H1 (cell line): ENCODE results near the gene ARHGAP26. TPM values are rescaled to one million over a fixed set of nuclear protein-coding genes. Genes with fewer than 3 reads are reported as not detected.

Experiments used
- CTCF ChIA-PET: fragments of 300-600 bp; sonication (Branson Sonifier 250); formaldehyde crosslinking; loops from one replicate; lab custom pipeline; 2021; ENCODE audit not compliant: partially characterized antibody; lab: Charles Lee
- POLR2A ChIA-PET: fragments of 300-600 bp; sonication (Branson Sonifier 250); formaldehyde crosslinking; loops from one replicate; lab custom pipeline; 2021; ENCODE audit warnings: inconsistent platforms; ENCODE audit not compliant: partially characterized antibody; lab: Charles Lee
- DNase-seq, 2 experiments: peaks; one replicate each; pipeline versions ENCODE4 v3.0.0 to v3.0.0-alpha.2; 2010 to 2022; ENCODE audit warnings: low spot score in 2 of 2, low read depth in 1 of 2, mixed read lengths in 1 of 2
- FAIRE-seq: peaks from 2 replicates; lab custom pipeline; 2011; peaks lifted over from hg19 to GRCh38; lab: Jason Lieb, UNC
- H2AFZ ChIP-seq: 2 replicates; pipeline ENCODE4 v1.8.1; 2012; ENCODE audit warnings: low read length, inconsistent platforms
- H2AK5ac ChIP-seq: 2 replicates; pipeline ENCODE4 v1.6.1; 2013; ENCODE audit warnings: low read depth, low read length
- H2BK120ac ChIP-seq: replicated peaks from 2 replicates; pipeline ENCODE3; 2013; ENCODE audit warnings: low read depth, low read length, inconsistent platforms
- H2BK12ac ChIP-seq: 2 replicates; pipeline ENCODE4 v1.6.1; 2013; ENCODE audit warnings: low read depth, low read length
- H2BK15ac ChIP-seq: 2 replicates; pipeline ENCODE4 v1.6.1; 2013; ENCODE audit warnings: low read length
- H2BK20ac ChIP-seq: 2 replicates; pipeline ENCODE4 v1.6.1; 2013; ENCODE audit warnings: low read length
- H2BK5ac ChIP-seq: 2 replicates; pipeline ENCODE4 v1.6.1; 2013; ENCODE audit warnings: low read depth, low read length
- H3K14ac ChIP-seq: 2 replicates; pipeline ENCODE4 v1.6.1; 2013; ENCODE audit warnings: inconsistent platforms; ENCODE audit not compliant: insufficient read length
- H3K18ac ChIP-seq: 2 replicates; pipeline ENCODE4 v1.6.1; 2013; ENCODE audit warnings: low read length; ENCODE audit errors: extremely low read depth
- H3K23ac ChIP-seq: 2 replicates; pipeline ENCODE4 v1.6.1; 2013; ENCODE audit warnings: inconsistent platforms; ENCODE audit not compliant: insufficient read length
- H3K23me2 ChIP-seq: 2 replicates; pipeline ENCODE4 v1.6.1; 2013; ENCODE audit warnings: low read depth, low read length
- H3K27ac ChIP-seq: 2 replicates; pipeline ENCODE4 v1.6.1; 2011; ENCODE audit warnings: low read depth, low read length, inconsistent platforms
- H3K27me3 ChIP-seq, 4 experiments: replicated peaks in 1 of 4; 1 replicate in 1 of 4; 2 replicates in 3 of 4; pipeline versions ENCODE4 v1.6.1 to v1.8.1; 2011 to 2013; ENCODE audit warnings: low read length in 3 of 4, mild to moderate bottlenecking in 3 of 4, inconsistent platforms in 2 of 4, mixed read lengths in 2 of 4, moderate library complexity in 1 of 4; ENCODE audit not compliant: control insufficient read depth in 3 of 4, insufficient read depth in 3 of 4; ENCODE audit errors: extremely low read depth in 1 of 4
- H3K36me3 ChIP-seq, 4 experiments: 2 replicates each; pipeline versions ENCODE4 v1.6.1 to v1.8.1; 2011 to 2013; ENCODE audit warnings: mild to moderate bottlenecking in 4 of 4, low read length in 3 of 4, moderate library complexity in 2 of 4, control low read depth in 1 of 4, inconsistent platforms in 1 of 4; ENCODE audit not compliant: insufficient read depth in 4 of 4, control insufficient read depth in 2 of 4
- H3K4ac ChIP-seq: replicated peaks from 2 replicates; pipeline ENCODE3; 2013; ENCODE audit warnings: low read length, low read depth, mixed read lengths, inconsistent platforms; ENCODE audit not compliant: insufficient read length
- H3K4me1 ChIP-seq, 4 experiments: replicated peaks in 1 of 4; 1 replicate in 1 of 4; 2 replicates in 3 of 4; pipeline versions ENCODE4 v1.6.1 to v1.8.1; 2011 to 2013; ENCODE audit warnings: low read length in 3 of 4, inconsistent platforms in 2 of 4, mixed read lengths in 1 of 4; ENCODE audit not compliant: insufficient read depth in 4 of 4, control insufficient read depth in 3 of 4
- H3K4me2 ChIP-seq, 2 experiments: 2 replicates each; pipeline versions ENCODE4 v1.6.1 to v1.8.1; 2011 to 2013; ENCODE audit warnings: low read depth in 2 of 2, low read length in 2 of 2, control low read depth in 1 of 2, inconsistent platforms in 1 of 2, mild to moderate bottlenecking in 1 of 2; ENCODE audit not compliant: insufficient read depth in 1 of 2
- H3K4me3 ChIP-seq, 4 experiments: fragments of 200-600, 300-600 bp in 1 of 4; sonication (generic), shearing (Covaris generic), sonication (Bioruptor Twin) in 1 of 4; 2 replicates each; pipeline versions ENCODE4 v1.5.1 to v1.8.1; 2011 to 2016; ENCODE audit warnings: low read length in 4 of 4, low read depth in 3 of 4, control low read depth in 2 of 4, inconsistent platforms in 2 of 4, mild to moderate bottlenecking in 2 of 4, mixed read lengths in 1 of 4, moderate library complexity in 1 of 4; ENCODE audit not compliant: insufficient read depth in 2 of 4; ENCODE audit errors: extremely low read depth in 1 of 4
- H3K56ac ChIP-seq: replicated peaks from 2 replicates; pipeline ENCODE3; 2013; ENCODE audit warnings: low read depth, mild to moderate bottlenecking, mixed read lengths, low read length, inconsistent platforms; ENCODE audit not compliant: insufficient read length
- H3K79me1 ChIP-seq: 2 replicates; pipeline ENCODE4 v1.6.1; 2013; ENCODE audit warnings: low read depth, low read length, control low read depth
- H3K79me2 ChIP-seq, 2 experiments: 2 replicates each; pipeline versions ENCODE4 v1.6.1 to v1.8.1; 2012 to 2013; ENCODE audit warnings: low read length in 2 of 2, mild to moderate bottlenecking in 2 of 2, inconsistent platforms in 1 of 2; ENCODE audit not compliant: insufficient read depth in 2 of 2, control insufficient read depth in 1 of 2
- H3K9ac ChIP-seq, 4 experiments: replicated peaks in 1 of 4; 1 replicate in 1 of 4; 2 replicates in 3 of 4; pipeline versions ENCODE4 v1.6.1 to v1.8.1; 2011 to 2013; ENCODE audit warnings: low read depth in 3 of 4, low read length in 3 of 4, control low read depth in 2 of 4, mild to moderate bottlenecking in 2 of 4, moderate library complexity in 2 of 4, inconsistent platforms in 1 of 4; ENCODE audit errors: extremely low read depth in 1 of 4
- H3K9me3 ChIP-seq, 2 experiments: 2 replicates each; pipeline versions ENCODE4 v1.6.1 to v1.8.1; 2012 to 2013; ENCODE audit warnings: mild to moderate bottlenecking in 2 of 2, moderate library complexity in 2 of 2, control low read depth in 1 of 2, inconsistent platforms in 1 of 2, low read depth in 1 of 2, low read length in 1 of 2, mixed read lengths in 1 of 2; ENCODE audit not compliant: insufficient read depth in 2 of 2
- H4K20me1 ChIP-seq, 2 experiments: replicated peaks in 1 of 2; 2 replicates each; pipeline versions ENCODE3 to v1.8.1; 2011 to 2013; ENCODE audit warnings: inconsistent platforms in 2 of 2, low read length in 2 of 2, mild to moderate bottlenecking in 1 of 2; ENCODE audit not compliant: insufficient read depth in 2 of 2, control insufficient read depth in 1 of 2
- H4K5ac ChIP-seq: 2 replicates; pipeline ENCODE4 v1.6.1; 2013; ENCODE audit warnings: low read length, low read depth, mixed read lengths, inconsistent platforms; ENCODE audit not compliant: insufficient read length
- H4K8ac ChIP-seq: 2 replicates; pipeline ENCODE4 v1.8.0; 2013; ENCODE audit warnings: mild to moderate bottlenecking, moderate library complexity, low read length, inconsistent platforms; ENCODE audit not compliant: insufficient read depth; ENCODE audit errors: extremely low read depth
- H4K91ac ChIP-seq: replicated peaks from 2 replicates; pipeline ENCODE3; 2013; ENCODE audit warnings: low read length, mixed read lengths, inconsistent platforms; ENCODE audit not compliant: insufficient read length
- BCL11A ChIP-seq, 2 experiments: IDR thresholded peaks; one replicate each; pipeline ENCODE4 v1.6.1; 2011; ENCODE audit warnings: low read depth in 2 of 2, low read length in 2 of 2, mild to moderate bottlenecking in 2 of 2
- EZH2 ChIP-seq: fragments of 200-600 bp; sonication (generic); IDR thresholded peaks from 2 replicates; pipeline ENCODE4 v1.7.1; 2012; ENCODE audit warnings: low read depth, mild to moderate bottlenecking, moderate library complexity, low read length, inconsistent platforms; ENCODE audit not compliant: severe bottlenecking
- HDAC2 ChIP-seq, 2 experiments: fragments of 300-600 bp in 1 of 2; sonication (generic) in 1 of 2; IDR thresholded peaks; 2 replicates each; pipeline ENCODE4 v1.6.1; 2011 to 2012; ENCODE audit warnings: low read depth in 2 of 2, low read length in 2 of 2, mild to moderate bottlenecking in 2 of 2, moderate library complexity in 2 of 2, borderline replicate concordance in 1 of 2, inconsistent platforms in 1 of 2
- MAFK ChIP-seq: IDR thresholded peaks from 2 replicates; pipeline ENCODE4 v1.6.1; 2012; ENCODE audit warnings: low read depth, mild to moderate bottlenecking, improper control_type of control experiment, low read length
- NANOG ChIP-seq: IDR thresholded peaks from 2 replicates; pipeline ENCODE4 v1.6.1; 2011; ENCODE audit warnings: low read length, low read depth, mild to moderate bottlenecking, inconsistent platforms; ENCODE audit not compliant: insufficient read depth, poor library complexity, severe bottlenecking
- NRF1 ChIP-seq: IDR thresholded peaks from 2 replicates; pipeline ENCODE4 v1.6.1; 2011; ENCODE audit warnings: mild to moderate bottlenecking, low read depth, low read length, improper control_type of control experiment
- SIN3A ChIP-seq, 2 experiments: IDR thresholded peaks in 1 of 2; conservative IDR thresholded peaks in 1 of 2; 2 replicates each; pipeline ENCODE4 v1.6.1; 2011 to 2012; ENCODE audit warnings: low read length in 2 of 2, improper control_type of control experiment in 1 of 2, low read depth in 1 of 2, mild to moderate bottlenecking in 1 of 2
- SIX5 ChIP-seq: IDR thresholded peaks from 2 replicates; pipeline ENCODE4 v1.6.1; 2011; ENCODE audit warnings: mild to moderate bottlenecking, low read depth, low read length
- SUZ12 ChIP-seq: fragments of 200-600 bp; sonication (generic); IDR thresholded peaks from 2 replicates; pipeline ENCODE4 v1.6.1; 2012; ENCODE audit warnings: mild to moderate bottlenecking, inconsistent platforms, low read length, moderate library complexity, mixed read lengths
- TAF1 ChIP-seq: IDR thresholded peaks from 2 replicates; pipeline ENCODE4 v1.6.1; 2011; ENCODE audit warnings: mild to moderate bottlenecking, low read depth, low read length
- WGBS, 2 experiments: shearing (Covaris generic) in 1 of 2; methylation state at CpG; one replicate each; pipeline versions ENCODE4 v1.1.6 to v1.1.7; 2013 to 2015; ENCODE audit warnings: low lambda C conversion rate in 2 of 2, mixed read lengths in 2 of 2, inconsistent platforms in 1 of 2, low coverage in 1 of 2, missing lambda C conversion rate in 1 of 2; ENCODE audit not compliant: insufficient replicate concordance in 2 of 2, insufficient coverage in 1 of 2, insufficient read length in 1 of 2; ENCODE audit errors: extremely low coverage in 1 of 2, missing lambda C conversion rate in 1 of 2; 5-methylcytosine and 5-hydroxymethylcytosine counted together
- polyA plus RNA-seq, 7 experiments: library from polyadenylated mRNA; depleted of rRNA in 3 of 7; stranded (reverse) in 5 of 7; unstranded in 2 of 7; fragments of >200 nt in 5 of 7; fragments of 200-250 nt in 2 of 7; gene quantifications; 1 replicate in 5 of 7; 2 replicates in 1 of 7; 4 replicates in 1 of 7; pipeline versions ENCODE4 v1.2.1 to v1.2.3, GENCODE V29; 2011 to 2013; ENCODE audit warnings: missing spikeins in 2 of 7, mixed read lengths in 2 of 7
- total RNA-seq: library from RNA; stranded (reverse); fragmentation: NEBNext Ultra II Directional; extraction: Animal tissue kit (Norgen Biotek cat#: 25700); gene quantifications from 2 replicates; pipeline ENCODE4 v1.2.1, GENCODE V29; 2021
- TF ChIP-seq, protein P1 (sequence below): IDR thresholded peaks from 2 replicates; pipeline ENCODE4 v1.6.1; 2011; ENCODE audit warnings: low read depth, mild to moderate bottlenecking, low read length; ENCODE audit not compliant: insufficient read depth

Gene ARHGAP26
- total and polyA plus RNA-seq, 2 of the 8 experiments (the other 6 are each of a cell fraction or from before 2014, with no cell fraction given), result 7.1 to 24.8 TPM

DNA sequence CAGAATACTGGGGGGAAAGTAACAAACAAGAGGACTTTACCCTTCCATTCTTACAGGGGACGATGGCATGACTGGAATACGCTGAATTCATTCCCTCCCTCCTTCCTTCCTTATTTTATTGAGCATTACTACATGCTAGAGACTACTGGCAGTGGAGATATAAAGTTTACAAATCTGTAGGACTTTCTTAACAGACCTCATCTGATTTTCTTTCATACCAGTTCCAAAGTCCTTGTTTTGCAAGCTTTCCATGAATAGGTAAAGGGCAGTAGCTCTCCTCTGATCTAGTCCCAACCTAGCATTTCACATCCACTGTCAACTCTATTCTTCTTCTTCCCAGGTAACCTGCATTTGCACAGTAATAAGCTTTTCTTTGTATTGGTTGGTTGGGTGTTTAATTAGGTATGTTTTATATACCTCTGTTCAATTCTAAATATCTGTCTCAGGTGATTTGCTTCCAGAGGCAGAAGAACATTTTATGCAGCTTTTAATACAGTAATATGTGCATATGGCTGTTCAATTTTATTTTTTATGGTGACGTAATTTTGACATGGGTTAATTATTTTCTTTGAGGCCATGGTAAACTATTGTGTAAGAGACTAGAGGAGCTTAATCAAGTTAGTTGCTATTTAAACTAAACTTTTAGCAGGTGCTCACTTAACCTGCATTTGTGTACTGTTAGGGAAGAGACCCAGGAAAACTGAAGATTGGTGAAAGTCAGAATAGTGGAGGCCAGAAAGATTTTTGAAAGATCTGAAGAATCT lies 150.9 kb downstream of the ARHGAP26 start:
- Histone ChIP-seq H2AFZ (no peak overlapping the region), H3K27me3 (no peaks in the 10 kb centered on the region), H3K4me1 (no peaks in the 10 kb centered on the region), H4K5ac (no peak overlapping the region), H2BK12ac (no peak overlapping the region), H3K23ac (no peak overlapping the region), H2BK5ac (no peak overlapping the region), H3K36me3 (no peaks in the 10 kb centered on the region), H3K79me2 (no peaks in the 10 kb centered on the region), H2BK120ac (no peak overlapping the region), H3K23me2 (no peaks in the 10 kb centered on the region), H3K27ac (no peak overlapping the region), H4K20me1 (peaks cover 0 to 3% of the 10 kb centered on the region in 2 experiments), H2BK15ac (no peak overlapping the region), H3K9me3 (no peaks in the 10 kb centered on the region), H3K4ac (no peak overlapping the region), H2BK20ac (no peak overlapping the region), H3K79me1 (no peaks in the 10 kb centered on the region), H3K14ac (no peak overlapping the region), H3K4me3 (no peak overlapping the region), H4K8ac (no peak overlapping the region), H3K56ac (no peak overlapping the region), H4K91ac (no peak overlapping the region), H3K9ac (no peak overlapping the region), H2AK5ac (no peak overlapping the region), H3K4me2 (no peak overlapping the region), H3K18ac (no peak overlapping the region)
- CTCF ChIA-PET, result interaction anchor here (0.6 to 11.9 kb wide), 27 partner anchors 9 to 1271 kb away, joined by 3 to 118 read pairs (median 4); no protein-coding TSS in a partner anchor
- POLR2A ChIA-PET, result interaction anchor here (1.5 kb wide), 1 partner anchor 203 kb away, joined by 3 read pairs; no protein-coding TSS in a partner anchor
- no peak for FAIRE-seq
- no peak for DNase-seq
- 92% methylated on average over 3 of the region's 3 CpGs; no CpG with 5 or more reads in 1 of the 2 experiments for WGBS, 2 experiments
- TF ChIP-seq SIX5 (no peak), SIN3A (conservative IDR thresholded peaks at IDR 0.05 in 1 of 2, IDR thresholded peaks at IDR 0.05 in 1 of 2; ENCODE audit: low read depth in 1 of 2, low read length in 2 of 2) (no peak), MAFK (no peak), NRF1 (no peak), SUZ12 (no peak), EZH2 (no peak), HDAC2 (IDR thresholded peaks at IDR 0.05; ENCODE audit: borderline replicate concordance in 1 of 2, low read depth in 2 of 2, low read length in 2 of 2) (no peak), BCL11A (IDR thresholded peaks at IDR 0.05; ENCODE audit: low read depth in 2 of 2, low read length in 2 of 2) (no peak), NANOG (no peak), TAF1 (no peak)
- TF ChIP-seq, protein P1, sequence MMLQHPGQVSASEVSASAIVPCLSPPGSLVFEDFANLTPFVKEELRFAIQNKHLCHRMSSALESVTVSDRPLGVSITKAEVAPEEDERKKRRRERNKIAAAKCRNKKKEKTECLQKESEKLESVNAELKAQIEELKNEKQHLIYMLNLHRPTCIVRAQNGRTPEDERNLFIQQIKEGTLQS, result no peak
